Upper lobe of right lung (tissue), 1 donor: ENCODE measurements around the gene VSX2. TPM values are rescaled to one million over a fixed set of nuclear protein-coding genes. Genes with fewer than 3 reads are reported as not detected.

Source experiments
- ATAC-seq: fragments of 200-7000 bp; cut with Tn5 transposase; one replicate; pipeline ENCODE4 v1.9.1; 2020; ENCODE audit warnings: mild to moderate bottlenecking, moderate library complexity
- DNase-seq: peaks from one replicate; pipeline ENCODE4 v3.0.0-alpha.2; 2020
- H3K27ac ChIP-seq: fragments of 200-600 bp; one replicate; pipeline ENCODE4 v1.8.0; 2022
- H3K27me3 ChIP-seq: fragments of 200-600 bp; one replicate; pipeline ENCODE4 v1.8.0; 2022; ENCODE audit warnings: mild to moderate bottlenecking
- H3K36me3 ChIP-seq: fragments of 200-600 bp; one replicate; pipeline ENCODE4 v1.8.0; 2022
- H3K4me1 ChIP-seq: fragments of 200-600 bp; one replicate; pipeline ENCODE4 v1.8.0; 2022
- H3K4me3 ChIP-seq: fragments of 200-600 bp; one replicate; pipeline ENCODE4 v1.8.0; 2022; ENCODE audit warnings: mild to moderate bottlenecking
- H3K9me3 ChIP-seq: fragments of 200-600 bp; one replicate; pipeline ENCODE4 v1.8.0; 2022
- intact Hi-C: fragments of 100-400 bp; cut with DNase I; formaldehyde crosslinking; loops from one replicate; pipeline ENCODE4 v1.11.0; 2022
- total RNA-seq: library from RNA; stranded (reverse); fragmentation: NEBNext Ultra II Directional; extraction: Animal tissue kit (Norgen Biotek cat#: 25700); gene quantifications from one replicate; pipeline ENCODE4 v1.2.1, GENCODE V29; 2021
- TF ChIP-seq, protein P1 (sequence below): fragments of 200-600 bp; IDR thresholded peaks from one replicate; pipeline ENCODE4 v1.8.0; 2022; ENCODE audit warnings: antibody characterized with exemption
- donor health status: DM: no; HTN: yes; CAD: no; lungs with severe emphysema.

Gene VSX2
- total RNA-seq, 1 donor from 2014 or later, result not detected

- peaks cover 8% of the 10 kb centered on the region for H3K27me3 ChIP-seq
- H3K4me1 ChIP-seq, result no peaks in the 10 kb centered on the region
- no peaks in the 10 kb centered on the region for H3K9me3 ChIP-seq
- H3K27ac ChIP-seq, result no peak overlapping the region
- H3K36me3 ChIP-seq, result no peaks in the 10 kb centered on the region
- ATAC-seq (peak; percentile 27), DNase-seq (no peak)
- no peak overlapping the region for H3K4me3 ChIP-seq
- TF ChIP-seq, protein P1, sequence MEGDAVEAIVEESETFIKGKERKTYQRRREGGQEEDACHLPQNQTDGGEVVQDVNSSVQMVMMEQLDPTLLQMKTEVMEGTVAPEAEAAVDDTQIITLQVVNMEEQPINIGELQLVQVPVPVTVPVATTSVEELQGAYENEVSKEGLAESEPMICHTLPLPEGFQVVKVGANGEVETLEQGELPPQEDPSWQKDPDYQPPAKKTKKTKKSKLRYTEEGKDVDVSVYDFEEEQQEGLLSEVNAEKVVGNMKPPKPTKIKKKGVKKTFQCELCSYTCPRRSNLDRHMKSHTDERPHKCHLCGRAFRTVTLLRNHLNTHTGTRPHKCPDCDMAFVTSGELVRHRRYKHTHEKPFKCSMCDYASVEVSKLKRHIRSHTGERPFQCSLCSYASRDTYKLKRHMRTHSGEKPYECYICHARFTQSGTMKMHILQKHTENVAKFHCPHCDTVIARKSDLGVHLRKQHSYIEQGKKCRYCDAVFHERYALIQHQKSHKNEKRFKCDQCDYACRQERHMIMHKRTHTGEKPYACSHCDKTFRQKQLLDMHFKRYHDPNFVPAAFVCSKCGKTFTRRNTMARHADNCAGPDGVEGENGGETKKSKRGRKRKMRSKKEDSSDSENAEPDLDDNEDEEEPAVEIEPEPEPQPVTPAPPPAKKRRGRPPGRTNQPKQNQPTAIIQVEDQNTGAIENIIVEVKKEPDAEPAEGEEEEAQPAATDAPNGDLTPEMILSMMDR, result no peak
- intact Hi-C loops, result no loop called here
These were observed 27.2 kb upstream of the VSX2 start for GRCh38 chr14:74211945-74212580.

DNA sequence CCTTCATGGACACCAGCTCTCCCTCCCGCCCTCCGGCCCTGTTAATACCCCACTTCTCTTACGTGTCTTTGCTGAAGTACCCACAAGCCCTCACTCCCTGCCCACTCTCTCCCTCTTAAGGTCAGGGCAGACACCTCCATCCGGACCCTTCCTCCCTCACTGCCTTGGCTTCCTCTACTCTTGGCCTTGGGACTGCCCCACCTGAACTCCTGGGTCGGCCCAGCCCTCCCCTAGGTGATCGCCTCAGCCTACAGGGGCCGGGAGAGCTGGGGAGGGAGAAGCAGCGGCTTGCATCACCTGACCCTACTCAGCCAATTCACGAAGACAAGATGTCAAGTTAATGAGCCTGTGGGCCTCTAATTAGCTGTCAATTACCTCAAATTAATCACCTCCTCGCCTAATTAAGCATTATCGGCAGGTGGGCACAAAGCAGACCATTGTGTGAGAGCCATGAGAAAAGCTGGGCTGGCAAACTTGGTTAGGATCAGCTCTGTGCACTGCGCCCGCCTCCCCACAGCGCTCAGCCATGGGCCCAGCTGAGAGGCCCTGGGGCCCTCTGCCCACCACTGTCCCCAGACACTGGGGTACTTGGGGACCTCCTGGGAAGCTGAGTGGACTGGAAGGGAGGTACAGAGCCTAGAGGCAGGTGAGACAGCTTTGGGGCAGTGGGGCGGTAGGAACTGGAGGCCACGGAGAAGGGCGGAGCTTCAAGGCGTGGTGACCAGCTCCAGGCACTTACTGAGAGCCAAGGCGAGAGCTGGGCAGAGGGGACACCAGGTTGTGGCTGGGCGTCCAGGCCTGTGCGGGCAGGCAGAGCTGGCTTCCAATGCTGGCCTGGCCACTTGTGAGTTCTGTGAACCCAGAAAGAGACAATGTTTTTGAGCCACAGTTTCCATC is 25.1 kb upstream of the VSX2 start:
- Histone ChIP-seq H3K27ac (no peak overlapping the region), H3K27me3 (peaks cover 23% of the 10 kb centered on the region), H3K9me3 (no peaks in the 10 kb centered on the region), H3K36me3 (no peaks in the 10 kb centered on the region), H3K4me1 (peaks cover 8% of the 10 kb centered on the region), H3K4me3 (no peak overlapping the region)
- ATAC-seq, result no peak
- TF ChIP-seq, protein P1, result no peak
- intact Hi-C loops, result no loop called here
- no peak for DNase-seq

- intact Hi-C loops, result no loop called here
- peaks cover 8% of the 10 kb centered on the region for H3K4me1 ChIP-seq
- DNase-seq (no peak), ATAC-seq (no peak)
- no peaks in the 10 kb centered on the region for H3K36me3 ChIP-seq
- no peak overlapping the region for H3K27ac ChIP-seq
- TF ChIP-seq, protein P1, result no peak
- H3K9me3 ChIP-seq, result no peaks in the 10 kb centered on the region
- H3K27me3 ChIP-seq, result peaks cover 29% of the 10 kb centered on the region
- no peak overlapping the region for H3K4me3 ChIP-seq
These were observed 22.6 kb upstream of the VSX2 start for GRCh38 chr14:74216671-74217070.

GRCh38 chr14:74217672-74218448 is 21.4 kb upstream of the VSX2 start:
- H3K27ac ChIP-seq, result no peak overlapping the region
- H3K4me1 ChIP-seq, result peaks cover 8% of the 10 kb centered on the region
- TF ChIP-seq, protein P1, result peak; percentile 93
- peaks cover 29% of the 10 kb centered on the region for H3K27me3 ChIP-seq
- peak; percentile 94 for ATAC-seq
- peak overlapping the region; percentile 25 for H3K4me3 ChIP-seq
- no peaks in the 10 kb centered on the region for H3K9me3 ChIP-seq
- no peaks in the 10 kb centered on the region for H3K36me3 ChIP-seq
- peak; percentile 89 for DNase-seq
- intact Hi-C loops, result no loop called here

- ATAC-seq (no peak), DNase-seq (no peak)
- no peaks in the 10 kb centered on the region for H3K9me3 ChIP-seq
- no peaks in the 10 kb centered on the region for H3K36me3 ChIP-seq
- intact Hi-C loops, result no loop called here
- H3K27me3 ChIP-seq, result peaks cover 29% of the 10 kb centered on the region
- H3K4me3 ChIP-seq, result no peak overlapping the region
- no peak overlapping the region for H3K27ac ChIP-seq
- H3K4me1 ChIP-seq, result peaks cover 8% of the 10 kb centered on the region
- TF ChIP-seq, protein P1, result no peak
These were observed 20.8 kb upstream of the VSX2 start for GRCh38 chr14:74218462-74218861.
